K562 (cell line): ENCODE data around the gene IFNA8. TPM values are rescaled to one million over a fixed set of nuclear protein-coding genes. Genes with fewer than 3 reads are reported as not detected.

Experiments used
- ATAC-seq: fragments of 200-7000 bp; cut with Tn5 transposase; 3 replicates; pipeline ENCODE4 v1.9.1; 2020; ENCODE audit warnings: moderate library complexity
- BruUV-seq: library from RNA; stranded (reverse); fragments of 400-500 nt; replicated peaks from 2 replicates; lab custom pipeline; 2021; lab: Mats Ljungman, UMichigan
- CTCF ChIA-PET: fragments of 300-600 bp; formaldehyde crosslinking; extraction: SDS; loops from one replicate; lab custom pipeline; 2021; ENCODE audit warnings: low intra/inter-chr PET ratio; lab: Yijun Ruan, JAX
- POLR2A ChIA-PET: fragments of 300-600, 350-650 bp; sonication (Branson Sonifier 250); formaldehyde crosslinking; extraction: SDS; loops from one replicate; lab custom pipeline; 2021; ENCODE audit warnings: antibody characterized with exemption, inconsistent platforms; lab: Yijun Ruan, JAX
- DNase-seq, 4 experiments: peaks; one replicate each; pipeline versions ENCODE4 v3.0.0 to v3.0.0-alpha.2; 2011 to 2018; ENCODE audit warnings: low spot score in 3 of 4, mixed read lengths in 3 of 4; ENCODE audit errors: extremely low read depth in 1 of 4
- FAIRE-seq: peaks from 2 replicates; lab custom pipeline; 2011; peaks lifted over from hg19 to GRCh38; lab: Jason Lieb, UNC
- H2AFZ ChIP-seq: 2 replicates; pipeline ENCODE4 v1.6.0; 2011; ENCODE audit warnings: low read depth, low read length, control low read depth, inconsistent platforms
- H3K27ac ChIP-seq: fragments of 200-600 bp; 3 replicates; pipeline ENCODE4 v1.8.0; 2011; ENCODE audit warnings: low read depth, mild to moderate bottlenecking, control low read depth, inconsistent platforms, low read length, moderate library complexity, mixed read lengths; ENCODE audit errors: extremely low read depth
- H3K27me3 ChIP-seq, 2 experiments: fragments of 300-600 bp in 1 of 2; 2 replicates in 1 of 2; 3 replicates in 1 of 2; pipeline versions ENCODE4 v1.6.0 to v1.8.0; 2011; ENCODE audit warnings: inconsistent platforms in 2 of 2, low read length in 2 of 2, mild to moderate bottlenecking in 1 of 2, mixed read lengths in 1 of 2, moderate library complexity in 1 of 2; ENCODE audit not compliant: control insufficient read depth in 2 of 2, insufficient read depth in 2 of 2
- H3K36me3 ChIP-seq: fragments of 300-600 bp; 3 replicates; pipeline ENCODE4 v1.8.0; 2011; ENCODE audit warnings: mild to moderate bottlenecking, low read length, inconsistent platforms; ENCODE audit not compliant: control insufficient read depth, insufficient read depth
- H3K4me1 ChIP-seq, 2 experiments: fragments of 200-600 bp in 1 of 2; replicated peaks in 1 of 2; 2 replicates in 1 of 2; 3 replicates in 1 of 2; pipeline versions ENCODE4 v1.5.1 to v1.8.0; 2011; ENCODE audit warnings: inconsistent platforms in 2 of 2, low read length in 2 of 2, mild to moderate bottlenecking in 1 of 2, mixed read lengths in 1 of 2, moderate library complexity in 1 of 2; ENCODE audit not compliant: control insufficient read depth in 2 of 2, insufficient read depth in 2 of 2
- H3K4me2 ChIP-seq: 2 replicates; pipeline ENCODE4 v1.6.1; 2011; ENCODE audit warnings: low read length, control low read depth, inconsistent platforms, mixed read lengths; ENCODE audit not compliant: insufficient read depth
- H3K4me3 ChIP-seq: fragments of 200-600 bp; sonication (generic), shearing (Covaris generic); 2 replicates; pipeline ENCODE4 v1.5.1; 2016; ENCODE audit warnings: control low read depth, inconsistent platforms
- H3K79me2 ChIP-seq: fragments of 200-600 bp; 3 replicates; pipeline ENCODE4 v1.8.0; 2011; ENCODE audit warnings: low read length, inconsistent platforms; ENCODE audit not compliant: control insufficient read depth, insufficient read depth
- H3K9ac ChIP-seq, 2 experiments: 2 replicates each; pipeline versions ENCODE4 v1.6.0 to v1.6.1; 2011; ENCODE audit warnings: low read depth in 2 of 2, low read length in 2 of 2, control low read depth in 1 of 2, inconsistent platforms in 1 of 2, mild to moderate bottlenecking in 1 of 2, mixed read lengths in 1 of 2; ENCODE audit not compliant: insufficient read depth in 1 of 2
- H3K9me1 ChIP-seq: one replicate; pipeline ENCODE4 v1.6.0; 2011; ENCODE audit warnings: inconsistent platforms, mild to moderate bottlenecking, low read length, moderate library complexity; ENCODE audit not compliant: control insufficient read depth, insufficient read depth
- H3K9me3 ChIP-seq: replicated peaks from 2 replicates; pipeline ENCODE4 v1.5.1; 2011; ENCODE audit warnings: low read depth, low read length, inconsistent platforms; ENCODE audit not compliant: control insufficient read depth, insufficient read depth
- H4K20me1 ChIP-seq: replicated peaks from 2 replicates; pipeline ENCODE4 v1.6.1; 2011; ENCODE audit warnings: low read length, inconsistent platforms, mixed read lengths; ENCODE audit not compliant: control insufficient read depth, insufficient read depth
- CEBPG ChIP-seq, 3 experiments: fragments of 200-800 bp in 1 of 3; sonication (Bioruptor generic) in 1 of 3; sonication (generic) in 1 of 3; formaldehyde crosslinking in 1 of 3; IDR thresholded peaks in 2 of 3; conservative IDR thresholded peaks in 1 of 3; 2 replicates each; pipeline versions ENCODE4 v1.6.1 to v1.8.0; 2016 to 2022; ENCODE audit warnings: missing compliant biosample characterization in 2 of 3, missing genetic modification characterization in 2 of 3, mild to moderate bottlenecking in 1 of 3, missing genetic modification reagents in 1 of 3
- CEBPZ ChIP-seq: fragments of 150-350 bp; IDR thresholded peaks from 2 replicates; pipeline ENCODE4 v1.6.1; 2014; ENCODE audit warnings: low read depth, mild to moderate bottlenecking, low read length, borderline replicate concordance
- E2F6 ChIP-seq, 2 experiments: IDR thresholded peaks; 2 replicates each; pipeline ENCODE4 v1.6.1; 2011; ENCODE audit warnings: borderline replicate concordance in 1 of 2, control low read depth in 1 of 2, low read depth in 1 of 2, low read length in 1 of 2, mild to moderate bottlenecking in 1 of 2, mixed read lengths in 1 of 2, moderate library complexity in 1 of 2; ENCODE audit not compliant: insufficient read depth in 1 of 2, insufficient read length in 1 of 2, poor library complexity in 1 of 2, severe bottlenecking in 1 of 2; ENCODE audit errors: extremely low read depth in 1 of 2
- FUS ChIP-seq: fragments of 200-400 bp; formaldehyde crosslinking; optimal IDR thresholded peaks from 2 replicates; pipeline ENCODE3; 2017; ENCODE audit warnings: low read depth, low read length
- HDGF ChIP-seq: fragments of 450-650 bp; IDR thresholded peaks from 2 replicates; pipeline ENCODE4 v1.6.1; 2016
- IRF2 ChIP-seq: sonication (generic); formaldehyde crosslinking; IDR thresholded peaks from 2 replicates; pipeline ENCODE4 v1.8.1; 2022; ENCODE audit warnings: mild to moderate bottlenecking, missing genetic modification reagents
- RNF2 ChIP-seq: sonication (generic); IDR thresholded peaks from 2 replicates; pipeline ENCODE4 v1.6.1; 2016
- SMARCA5 ChIP-seq: fragments of 450-650 bp; IDR thresholded peaks from 2 replicates; pipeline ENCODE4 v1.6.1; 2016
- SNRNP70 ChIP-seq: fragments of 200-400 bp; formaldehyde crosslinking; optimal IDR thresholded peaks from 2 replicates; pipeline ENCODE3; 2017; ENCODE audit warnings: low read depth, low read length
- STAG1 ChIP-seq: sonication (generic); formaldehyde crosslinking; IDR thresholded peaks from 2 replicates; pipeline ENCODE4 v1.5.0; 2020; ENCODE audit warnings: missing genetic modification reagents, borderline replicate concordance
- ZNF431 ChIP-seq: sonication (generic); formaldehyde crosslinking; IDR thresholded peaks from 2 replicates; pipeline ENCODE4 v1.8.0; 2022; ENCODE audit warnings: mild to moderate bottlenecking, missing genetic modification reagents
- ZNF79 ChIP-seq: fragments of 250-450 bp; sonication (Bioruptor Pico); IDR thresholded peaks from 2 replicates; pipeline ENCODE4 v1.4.0; 2020; ENCODE audit warnings: low read depth, mild to moderate bottlenecking, moderate library complexity
- WGBS: fragments of 100-300 bp; shearing (Covaris generic); methylation state at CpG from one replicate; pipeline ENCODE4 v1.1.6; 2016; ENCODE audit warnings: low coverage, mixed read lengths; ENCODE audit not compliant: insufficient coverage; ENCODE audit errors: missing lambda C conversion rate; 5-methylcytosine and 5-hydroxymethylcytosine counted together
- in situ Hi-C: fragments of 300-500 bp; cut with MboI; formaldehyde crosslinking; loops from 4 replicates; pipeline ENCODE4 v1.15.0; 2018; ENCODE audit warnings: inconsistent platforms, mixed read lengths
- intact Hi-C: fragments of 100-400 bp; cut with micrococcal nuclease; formaldehyde crosslinking; loops from 2 replicates; pipeline ENCODE4 v1.14.2; 2022
- polyA plus RNA-seq, 8 experiments: library from polyadenylated mRNA; depleted of rRNA in 4 of 8; stranded (reverse) in 5 of 8; unstranded in 3 of 8; fragments of >200 nt; fragmentation: Nextera tagmentation in 2 of 8; fragmentation: Illumina TruSeq in 1 of 8; extraction: Ambion mirVana in 2 of 8; extraction: Trizol in 1 of 8; gene quantifications; 2 replicates each; pipeline versions ENCODE4 v1.2.1 to v1.2.3, GENCODE V29; 2011 to 2014; ENCODE audit warnings: inconsistent platforms in 1 of 8, missing spikeins in 1 of 8
- total RNA-seq, 7 experiments: library from RNA; depleted of rRNA in 6 of 7; stranded (reverse); fragments of >200 nt in 6 of 7; fragmentation: Illumina TruSeq in 2 of 7; extraction: Trizol in 2 of 7; gene quantifications; 2 replicates each; pipeline versions ENCODE4 v1.2.1 to v1.2.3, GENCODE V29; 2011 to 2021; ENCODE audit warnings: low replicate concordance in 1 of 7
- TF ChIP-seq, protein P1 (sequence below): fragments of 450-650 bp; formaldehyde crosslinking; IDR thresholded peaks from 2 replicates; pipeline ENCODE4 v1.4.0; 2020; ENCODE audit warnings: mild to moderate bottlenecking, moderate library complexity

Gene IFNA8
- total and polyA plus RNA-seq, 9 of the 15 experiments (the other 6 are each of a cell fraction or from before 2014, with no cell fraction given), result not detected

GRCh38 chr9:21383627-21384026 is 25.3 kb upstream of the IFNA8 start:
- POLR2A ChIA-PET, result no interaction called here
- FAIRE-seq, result no peak

More at GRCh38 chr9:21383627-21384026, 25.3 kb upstream of the IFNA8 start:
- Histone ChIP-seq H3K9ac (no peak overlapping the region), H3K36me3 (no peaks in the 10 kb centered on the region), H3K4me2 (no peak overlapping the region), H4K20me1 (no peaks in the 10 kb centered on the region), H3K27ac (no peak overlapping the region), H3K9me3 (no peaks in the 10 kb centered on the region), H3K4me1 (no peaks in the 10 kb centered on the region), H3K79me2 (no peaks in the 10 kb centered on the region), H3K27me3 (no peaks in the 10 kb centered on the region), H3K9me1 (no peaks in the 10 kb centered on the region), H3K4me3 (no peak overlapping the region), H2AFZ (no peak overlapping the region)
- TF ChIP-seq E2F6 (IDR thresholded peaks at IDR 0.05; ENCODE audit: borderline replicate concordance in 1 of 2, extremely low read depth in 1 of 2, insufficient read depth in 1 of 2, insufficient read length in 1 of 2, low read depth in 1 of 2, low read length in 1 of 2, poor library complexity in 1 of 2, severe bottlenecking in 1 of 2), result no peak
- TF ChIP-seq, protein P1, sequence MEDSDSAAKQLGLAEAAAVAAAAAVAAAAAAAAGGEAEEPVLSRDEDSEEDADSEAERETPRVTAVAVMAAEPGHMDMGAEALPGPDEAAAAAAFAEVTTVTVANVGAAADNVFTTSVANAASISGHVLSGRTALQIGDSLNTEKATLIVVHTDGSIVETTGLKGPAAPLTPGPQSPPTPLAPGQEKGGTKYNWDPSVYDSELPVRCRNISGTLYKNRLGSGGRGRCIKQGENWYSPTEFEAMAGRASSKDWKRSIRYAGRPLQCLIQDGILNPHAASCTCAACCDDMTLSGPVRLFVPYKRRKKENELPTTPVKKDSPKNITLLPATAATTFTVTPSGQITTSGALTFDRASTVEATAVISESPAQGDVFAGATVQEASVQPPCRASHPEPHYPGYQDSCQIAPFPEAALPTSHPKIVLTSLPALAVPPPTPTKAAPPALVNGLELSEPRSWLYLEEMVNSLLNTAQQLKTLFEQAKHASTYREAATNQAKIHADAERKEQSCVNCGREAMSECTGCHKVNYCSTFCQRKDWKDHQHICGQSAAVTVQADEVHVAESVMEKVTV, result no peak
- no peak for TF ChIP-seq CEBPG (CRISPR knock-in tag; IDR thresholded peaks at IDR 0.05)
- TF ChIP-seq CEBPG (tag; conservative IDR thresholded peaks at IDR 0.05 in 1 of 2, IDR thresholded peaks at IDR 0.05 in 1 of 2), result no peak
- TF ChIP-seq STAG1 (CRISPR knock-in tag), result no peak
- TF ChIP-seq SNRNP70, result no peak
- TF ChIP-seq IRF2 (CRISPR knock-in tag), result no peak
- no peak for TF ChIP-seq RNF2
- no peak for TF ChIP-seq HDGF
- TF ChIP-seq SMARCA5, result no peak
- no peak for TF ChIP-seq FUS
- no peak for TF ChIP-seq ZNF431 (CRISPR knock-in tag)
- no peak for TF ChIP-seq CEBPZ
- no peak for TF ChIP-seq ZNF79 (CRISPR knock-in tag)
- in situ Hi-C loops (no loop called here), intact Hi-C loops (no loop called here)
- ATAC-seq (no peak), DNase-seq (no peak)
- BruUV-seq, result no TSS peak
- no CpG with 5 or more reads among the region's 4 CpGs for WGBS
- CTCF ChIA-PET, result no interaction called here
